SU-DHL-6 (cell line): ENCODE measurements around the gene TXNRD2.

Source experiments
- EZH2phosphoT487 ChIP-seq: fragments of 200-600 bp; sonication (generic), shearing (Covaris generic); conservative IDR thresholded peaks from 2 replicates; pipeline ENCODE4 v1.6.1; 2018; ENCODE audit warnings: mild to moderate bottlenecking, antibody characterized with exemption, low read length, moderate library complexity, mixed read lengths
- TF ChIP-seq, protein P1 (sequence below): fragments of 200-600 bp; sonication (generic); IDR thresholded peaks from one replicate; pipeline ENCODE4 v1.5.1; 2017; ENCODE audit warnings: antibody characterized with exemption, mild to moderate bottlenecking, low read length, moderate library complexity; ENCODE audit not compliant: insufficient read depth, poor library complexity, severe bottlenecking

DNA sequence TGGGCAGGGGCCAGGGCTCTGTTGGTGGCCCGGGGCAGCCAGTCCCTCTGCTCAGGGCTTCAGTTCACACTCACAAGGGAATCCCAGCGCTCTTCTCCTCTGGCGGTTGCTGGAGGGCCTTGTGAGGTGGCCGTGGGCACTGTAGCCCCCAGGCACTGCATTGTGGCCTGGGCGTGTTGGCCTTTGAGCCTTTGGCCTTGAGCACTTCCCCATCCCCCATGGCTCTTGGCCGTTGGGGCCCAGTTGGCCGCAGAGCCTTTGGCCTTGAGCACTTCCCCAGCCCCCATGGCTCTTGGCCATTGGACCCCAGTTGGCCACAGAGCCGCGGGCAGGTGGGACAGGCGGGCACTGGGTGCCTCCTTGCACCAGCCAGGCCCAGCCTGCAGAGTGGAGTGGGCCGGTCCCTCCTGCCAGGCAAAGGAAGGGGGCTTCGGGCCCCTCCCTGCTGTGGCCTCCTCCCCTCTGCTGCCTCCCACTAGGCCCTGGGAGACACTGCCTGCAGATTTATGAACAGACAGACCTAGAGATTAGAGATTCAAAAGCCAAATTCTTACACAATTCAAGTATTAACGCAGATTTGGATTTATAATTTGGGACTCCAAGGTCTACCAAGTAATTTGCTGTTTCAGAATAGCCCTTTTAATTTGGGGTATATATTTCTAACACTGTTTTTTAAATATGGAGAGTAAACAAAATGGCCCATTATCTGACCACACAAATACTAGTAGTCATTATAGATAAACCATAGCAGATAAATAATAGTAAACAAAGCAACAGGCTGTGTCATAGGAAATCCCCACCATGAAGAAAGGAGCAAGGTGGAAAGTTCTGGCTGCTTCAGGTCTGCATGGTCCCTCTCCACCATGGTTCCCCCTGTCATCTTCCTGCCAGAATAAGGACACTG lies 18.2 kb upstream of the TXNRD2 start:
- TF ChIP-seq, protein P1, sequence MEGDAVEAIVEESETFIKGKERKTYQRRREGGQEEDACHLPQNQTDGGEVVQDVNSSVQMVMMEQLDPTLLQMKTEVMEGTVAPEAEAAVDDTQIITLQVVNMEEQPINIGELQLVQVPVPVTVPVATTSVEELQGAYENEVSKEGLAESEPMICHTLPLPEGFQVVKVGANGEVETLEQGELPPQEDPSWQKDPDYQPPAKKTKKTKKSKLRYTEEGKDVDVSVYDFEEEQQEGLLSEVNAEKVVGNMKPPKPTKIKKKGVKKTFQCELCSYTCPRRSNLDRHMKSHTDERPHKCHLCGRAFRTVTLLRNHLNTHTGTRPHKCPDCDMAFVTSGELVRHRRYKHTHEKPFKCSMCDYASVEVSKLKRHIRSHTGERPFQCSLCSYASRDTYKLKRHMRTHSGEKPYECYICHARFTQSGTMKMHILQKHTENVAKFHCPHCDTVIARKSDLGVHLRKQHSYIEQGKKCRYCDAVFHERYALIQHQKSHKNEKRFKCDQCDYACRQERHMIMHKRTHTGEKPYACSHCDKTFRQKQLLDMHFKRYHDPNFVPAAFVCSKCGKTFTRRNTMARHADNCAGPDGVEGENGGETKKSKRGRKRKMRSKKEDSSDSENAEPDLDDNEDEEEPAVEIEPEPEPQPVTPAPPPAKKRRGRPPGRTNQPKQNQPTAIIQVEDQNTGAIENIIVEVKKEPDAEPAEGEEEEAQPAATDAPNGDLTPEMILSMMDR = no peak
- no peak for TF ChIP-seq EZH2phosphoT487
